ENCODE data around the gene C16orf90. TPM values are rescaled to one million over a fixed set of nuclear protein-coding genes. Genes with fewer than 3 reads are reported as not detected.
"Not testable (repeated sequence)": the region's sequence is repeated elsewhere in the genome, so short reads cannot be mapped to it uniquely, and the experiment has no call there.

The C16orf90 gene
- polyA plus RNA-seq, 1 experiment = not detected

DNA sequence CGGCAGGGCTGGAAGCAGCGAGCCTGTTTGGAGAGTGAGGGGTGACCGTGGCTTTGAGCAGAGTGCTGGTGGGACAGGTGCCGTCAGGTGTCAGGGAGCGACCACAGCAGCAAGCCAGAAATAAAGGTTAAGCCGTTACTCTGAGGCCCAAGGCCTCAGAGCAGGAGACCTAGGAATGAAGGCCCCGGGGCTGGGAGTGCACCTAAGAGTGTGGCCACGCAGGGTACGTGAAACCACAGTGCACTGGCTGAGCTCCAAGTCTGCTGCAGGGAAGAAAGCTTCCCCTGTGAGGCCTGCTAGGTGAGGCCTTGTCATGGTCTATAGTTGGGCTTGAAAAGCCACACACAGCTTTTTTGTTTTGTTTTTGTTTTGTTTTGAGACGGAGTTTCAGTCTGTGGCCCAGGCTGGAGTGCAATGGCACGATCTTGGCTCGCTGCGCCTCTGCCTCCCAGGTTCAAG is 14.2 kb upstream of the C16orf90 start:
- ChIA-PET POLR2A (no interaction called here), CTCF (no interaction called here)
- no peaks in the 10 kb centered on the region for H3K9me3 ChIP-seq (ENCODE audit: control insufficient read depth, insufficient read depth, low read length)
- no peak overlapping the region for H3K27ac ChIP-seq (ENCODE audit: low read depth, low read length)
- no peak for DNase-seq (ENCODE audit: low read depth, low spot score)
- no peaks in the 10 kb centered on the region for H3K27me3 ChIP-seq (ENCODE audit: control insufficient read depth, insufficient read depth, low read length)
- TF ChIP-seq, protein P1, sequence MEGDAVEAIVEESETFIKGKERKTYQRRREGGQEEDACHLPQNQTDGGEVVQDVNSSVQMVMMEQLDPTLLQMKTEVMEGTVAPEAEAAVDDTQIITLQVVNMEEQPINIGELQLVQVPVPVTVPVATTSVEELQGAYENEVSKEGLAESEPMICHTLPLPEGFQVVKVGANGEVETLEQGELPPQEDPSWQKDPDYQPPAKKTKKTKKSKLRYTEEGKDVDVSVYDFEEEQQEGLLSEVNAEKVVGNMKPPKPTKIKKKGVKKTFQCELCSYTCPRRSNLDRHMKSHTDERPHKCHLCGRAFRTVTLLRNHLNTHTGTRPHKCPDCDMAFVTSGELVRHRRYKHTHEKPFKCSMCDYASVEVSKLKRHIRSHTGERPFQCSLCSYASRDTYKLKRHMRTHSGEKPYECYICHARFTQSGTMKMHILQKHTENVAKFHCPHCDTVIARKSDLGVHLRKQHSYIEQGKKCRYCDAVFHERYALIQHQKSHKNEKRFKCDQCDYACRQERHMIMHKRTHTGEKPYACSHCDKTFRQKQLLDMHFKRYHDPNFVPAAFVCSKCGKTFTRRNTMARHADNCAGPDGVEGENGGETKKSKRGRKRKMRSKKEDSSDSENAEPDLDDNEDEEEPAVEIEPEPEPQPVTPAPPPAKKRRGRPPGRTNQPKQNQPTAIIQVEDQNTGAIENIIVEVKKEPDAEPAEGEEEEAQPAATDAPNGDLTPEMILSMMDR (IDR thresholded peaks at IDR 0.05; ENCODE audit: low read depth, low read length) = no peak
- no peak overlapping the region for H3K4me3 ChIP-seq (ENCODE audit: low read depth, low read length)

DNA sequence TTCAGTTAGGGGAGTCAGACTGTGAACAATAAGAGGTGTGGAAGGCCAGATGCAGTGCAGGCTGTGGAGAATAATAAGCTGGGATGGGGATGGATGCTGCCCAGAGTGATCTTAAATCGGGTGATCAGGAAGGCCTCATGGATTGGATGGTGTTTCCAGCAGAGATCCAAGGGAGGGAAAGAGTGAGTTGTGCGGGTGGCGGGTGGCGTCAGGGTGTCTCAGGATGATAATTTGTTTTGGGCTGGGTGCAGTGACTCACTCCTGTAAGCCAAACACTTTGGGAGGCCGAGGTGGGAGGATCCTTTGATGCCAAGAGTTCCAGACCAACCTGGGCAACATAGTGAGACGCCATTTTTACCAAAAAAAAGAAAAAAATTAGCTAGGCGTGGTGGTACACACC is 13.4 kb upstream of the C16orf90 start:
- Histone ChIP-seq H3K4me3 (ENCODE audit: low read depth, low read length) (no peak overlapping the region), H3K9me3 (ENCODE audit: control insufficient read depth, insufficient read depth, low read length) (no peaks in the 10 kb centered on the region), H3K27me3 (ENCODE audit: control insufficient read depth, insufficient read depth, low read length) (no peaks in the 10 kb centered on the region), H3K27ac (ENCODE audit: low read depth, low read length) (no peak overlapping the region)
- ChIA-PET CTCF (no interaction called here), POLR2A (no interaction called here)
- TF ChIP-seq, protein P1 (IDR thresholded peaks at IDR 0.05; ENCODE audit: low read depth, low read length) = no peak
- no peak for DNase-seq (ENCODE audit: low read depth, low spot score)

DNA sequence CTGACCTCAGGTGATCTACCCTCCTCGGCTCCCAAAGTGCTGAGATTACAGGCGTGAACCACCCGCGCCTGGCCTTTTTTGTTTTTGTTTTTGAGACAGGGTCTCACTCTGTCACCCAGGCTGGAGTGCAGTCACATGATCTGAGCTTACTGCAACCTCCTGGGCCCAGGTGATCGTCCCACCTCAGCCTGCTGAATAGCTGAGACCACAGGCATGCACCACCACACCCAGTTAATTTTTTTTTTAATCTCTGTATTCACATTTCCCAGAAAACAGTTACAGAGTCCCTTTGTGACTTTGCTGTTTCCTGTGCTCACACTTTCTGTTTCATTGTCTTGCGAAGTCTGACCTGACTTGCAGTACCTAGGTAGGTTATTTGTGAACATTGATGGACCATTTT is 8.2 kb upstream of the C16orf90 start:
- POLR2A ChIA-PET = no interaction called here

DNA sequence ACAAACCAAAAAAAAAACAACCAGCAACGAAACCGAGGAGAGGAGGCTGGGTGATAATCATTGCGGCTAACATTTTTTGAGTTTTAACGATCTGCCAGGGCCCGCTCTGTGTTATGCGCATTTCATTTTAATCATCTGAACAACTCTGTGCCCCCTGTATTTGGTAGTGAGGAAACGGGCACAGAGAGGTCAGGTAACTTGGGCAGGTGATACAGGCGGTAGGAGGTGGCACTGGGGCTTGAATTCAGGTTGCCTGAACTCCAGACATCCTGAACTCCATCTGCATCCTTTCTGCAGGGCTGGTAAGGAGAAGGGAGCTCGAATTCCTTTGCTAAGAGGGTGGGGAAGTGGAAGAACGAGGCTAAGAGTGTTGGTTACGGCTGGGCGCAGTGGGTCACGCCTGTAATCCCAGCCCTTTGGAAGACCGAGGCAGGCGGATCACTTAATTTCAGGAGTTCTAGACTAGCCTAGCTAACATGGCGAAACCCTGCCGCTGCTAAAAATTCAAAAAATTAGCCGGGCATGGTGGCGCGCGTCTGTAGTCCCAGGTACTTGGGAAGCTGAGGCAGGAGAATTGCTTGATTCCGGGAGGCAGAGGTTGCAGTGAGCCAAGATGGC is 6.6 kb upstream of the C16orf90 start:
- no peaks in the 10 kb centered on the region; the same call in 1 of the 2 replicates for H3K9me3 ChIP-seq (ENCODE audit: control insufficient read depth, insufficient read depth, low read length)
- no peaks in the 10 kb centered on the region for H3K27me3 ChIP-seq (ENCODE audit: control insufficient read depth, insufficient read depth, low read length)
- CTCF ChIA-PET = interaction anchor here (1.2 to 1.3 kb wide), 2 partner anchors 10 to 25 kb away, joined by 3 read pairs; no protein-coding TSS in a partner anchor
- peak overlapping the region; percentile 78 for H3K27ac ChIP-seq (ENCODE audit: low read depth, low read length)
- DNase-seq (ENCODE audit: low read depth, low spot score) = no peak
- TF ChIP-seq, protein P1 (IDR thresholded peaks at IDR 0.05; ENCODE audit: low read depth, low read length) = no peak
- POLR2A ChIA-PET = no interaction called here
- H3K4me3 ChIP-seq (ENCODE audit: low read depth, low read length) = peak overlapping the region; percentile 86

More for the DNA sequence above, 8.2 kb upstream of the C16orf90 start:
- CTCF ChIA-PET = no interaction called here
- no peaks in the 10 kb centered on the region for H3K27me3 ChIP-seq (ENCODE audit: control insufficient read depth, insufficient read depth, low read length)
- TF ChIP-seq, protein P1 (IDR thresholded peaks at IDR 0.05; ENCODE audit: low read depth, low read length) = no peak
- H3K9me3 ChIP-seq (ENCODE audit: control insufficient read depth, insufficient read depth, low read length) = no peaks in the 10 kb centered on the region; the same call in 1 of the 2 replicates
- no peak for DNase-seq (ENCODE audit: low read depth, low spot score)
- no peak overlapping the region for H3K27ac ChIP-seq (ENCODE audit: low read depth, low read length)
- H3K4me3 ChIP-seq (ENCODE audit: low read depth, low read length) = no peak overlapping the region

DNA sequence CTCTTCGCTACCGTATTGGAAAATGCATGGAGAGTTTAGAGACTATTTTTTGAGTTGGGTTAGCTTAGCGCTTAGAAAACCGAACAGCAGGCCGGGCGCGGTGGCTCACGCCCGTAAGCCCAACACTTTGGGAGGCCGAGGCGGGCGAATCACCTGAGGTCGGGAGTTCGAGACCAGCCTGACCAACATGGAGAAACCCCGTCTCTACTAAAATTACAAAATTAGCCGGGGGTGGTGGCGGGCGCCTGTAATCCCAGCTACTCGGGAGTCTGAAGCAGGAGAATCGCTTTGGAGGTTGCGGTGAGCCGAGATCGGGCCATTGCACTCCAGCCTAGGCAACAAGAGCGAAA is 6.1 kb upstream of the C16orf90 start:
- peak overlapping the region; percentile 78 for H3K27ac ChIP-seq (ENCODE audit: low read depth, low read length)
- CTCF ChIA-PET = interaction anchor here (1.1 to 1.3 kb wide), 3 partner anchors 10 to 234 kb away, joined by 3 to 4 read pairs (median 3); no protein-coding TSS in a partner anchor
- DNase-seq (ENCODE audit: low read depth, low spot score); H3K27me3 ChIP-seq (ENCODE audit: control insufficient read depth, insufficient read depth, low read length); POLR2A ChIA-PET; H3K9me3 ChIP-seq (ENCODE audit: control insufficient read depth, insufficient read depth, low read length): not testable (repeated sequence)
- H3K4me3 ChIP-seq (ENCODE audit: low read depth, low read length) = peak overlapping the region; percentile 86

Measured in AG04450 (cell line).